MM.1S (cell line): ENCODE results near the gene PSMG3.

ENCODE experiments used
- DNase-seq: peaks from one replicate; pipeline ENCODE4 v3.0.0-alpha.2; 2015
- H2AFZ ChIP-seq: fragments of 300-600 bp; sonication (generic); 2 replicates; pipeline ENCODE4 v1.6.0; 2016; ENCODE audit warnings: antibody characterized with exemption, low read length
- H3F3A ChIP-seq: fragments of 300-600 bp; sonication (generic); 2 replicates; pipeline ENCODE4 v1.6.1; 2016; ENCODE audit warnings: mild to moderate bottlenecking, antibody characterized with exemption, low read length, moderate library complexity, mixed read lengths; ENCODE audit not compliant: insufficient read depth
- H3K27ac ChIP-seq: fragments of 300-600 bp; sonication (generic); 2 replicates; pipeline ENCODE4 v1.5.1; 2016; ENCODE audit warnings: mild to moderate bottlenecking, low read length
- H3K27me3 ChIP-seq: fragments of 300-600 bp; sonication (generic); replicated peaks from 2 replicates; pipeline ENCODE4 v1.6.0; 2016; ENCODE audit warnings: low read length; ENCODE audit not compliant: insufficient read depth
- H3K36me3 ChIP-seq: fragments of 300-600 bp; sonication (generic); replicated peaks from 2 replicates; pipeline ENCODE4 v1.6.1; 2016; ENCODE audit warnings: mild to moderate bottlenecking, low read length, mixed read lengths; ENCODE audit not compliant: insufficient read depth
- H3K4me1 ChIP-seq: fragments of 300-600 bp; sonication (generic); 2 replicates; pipeline ENCODE4 v1.6.1; 2016; ENCODE audit warnings: low read length, mixed read lengths
- H3K4me2 ChIP-seq: fragments of 300-600 bp; sonication (generic); 2 replicates; pipeline ENCODE4 v1.6.0; 2016; ENCODE audit warnings: low read depth, low read length
- H3K4me3 ChIP-seq: fragments of 300-600 bp; sonication (generic); 2 replicates; pipeline ENCODE4 v1.5.1; 2016; ENCODE audit warnings: low read length, mixed read lengths
- H3K79me2 ChIP-seq: fragments of 300-600 bp; sonication (generic); 2 replicates; pipeline ENCODE4 v1.6.1; 2016; ENCODE audit warnings: mixed run types, low read length, mixed read lengths
- H3K9ac ChIP-seq: fragments of 300-600 bp; sonication (generic); 2 replicates; pipeline ENCODE4 v1.6.1; 2016; ENCODE audit warnings: low read length, mixed read lengths
- H3K9me2 ChIP-seq: fragments of 300-600 bp; sonication (generic); replicated peaks from 2 replicates; pipeline ENCODE4 v1.6.1; 2016; ENCODE audit warnings: mild to moderate bottlenecking, low read length, mixed read lengths; ENCODE audit not compliant: insufficient read depth
- H3K9me3 ChIP-seq: fragments of 300-600 bp; sonication (generic); replicated peaks from 2 replicates; pipeline ENCODE4 v1.6.1; 2016; ENCODE audit warnings: mild to moderate bottlenecking, low read length, mixed read lengths; ENCODE audit not compliant: insufficient read depth
- H4K20me1 ChIP-seq: fragments of 300-600 bp; sonication (generic); 2 replicates; pipeline ENCODE4 v1.6.1; 2016; ENCODE audit warnings: mild to moderate bottlenecking, low read length, moderate library complexity, mixed read lengths; ENCODE audit not compliant: insufficient read depth
- EZH2 ChIP-seq: fragments of 300-600 bp; sonication (generic); optimal IDR thresholded peaks from 2 replicates; pipeline ENCODE3; 2017; ENCODE audit warnings: low read depth, mild to moderate bottlenecking, antibody characterized with exemption, low read length, mixed read lengths
- EZH2phosphoT487 ChIP-seq: fragments of 300-600 bp; sonication (generic); IDR thresholded peaks from 2 replicates; pipeline ENCODE4 v1.6.1; 2018; ENCODE audit warnings: antibody characterized with exemption, low read length
- TF ChIP-seq, protein P1 (sequence below): fragments of 300-600 bp; sonication (generic); IDR thresholded peaks from 2 replicates; pipeline ENCODE4 v1.5.1; 2016; ENCODE audit warnings: antibody characterized with exemption, low read length, mixed read lengths

PSMG3 gene

DNA sequence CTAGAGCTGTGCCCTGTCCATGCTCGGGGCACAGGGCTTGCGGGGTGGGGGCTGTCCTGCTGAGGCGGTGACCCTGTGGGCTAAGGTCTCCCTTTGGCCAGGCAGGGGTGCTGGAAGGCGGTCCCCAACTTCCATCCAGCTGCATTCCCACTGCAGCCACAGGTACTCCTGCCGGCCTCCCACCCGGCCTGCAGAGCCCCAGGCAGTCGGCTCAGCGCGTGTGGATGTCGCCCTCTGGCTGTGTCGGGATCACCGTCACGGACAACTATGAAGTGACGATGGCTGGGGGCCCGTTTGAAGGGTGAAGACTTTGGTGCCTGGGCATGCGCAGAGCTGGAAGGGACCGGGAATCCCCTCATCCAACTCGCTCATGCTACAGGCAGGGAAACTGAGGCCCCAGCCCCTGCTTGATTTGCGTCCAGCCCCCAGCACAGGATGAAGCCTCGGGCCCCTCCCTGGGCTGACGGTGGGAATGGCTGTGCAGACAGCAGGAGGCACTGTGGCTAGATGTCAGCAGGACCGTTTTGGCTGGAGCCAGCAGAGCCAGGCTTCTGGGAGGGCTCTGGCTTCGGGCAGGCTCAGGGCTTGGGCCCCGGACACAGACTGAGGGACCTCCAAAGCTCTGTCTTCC is 11.5 kb downstream of the PSMG3 start:
- Histone ChIP-seq H3K4me1 (peaks cover 11% of the 10 kb centered on the region), H3K9me3 (no peaks in the 10 kb centered on the region), H3K36me3 (no peaks in the 10 kb centered on the region), H3F3A (no peaks in the 10 kb centered on the region), H3K4me2 (no peak overlapping the region), H3K79me2 (no peaks in the 10 kb centered on the region), H3K4me3 (no peak overlapping the region), H3K9me2 (no peaks in the 10 kb centered on the region), H4K20me1 (no peaks in the 10 kb centered on the region), H3K27ac (no peak overlapping the region), H3K9ac (no peak overlapping the region), H2AFZ (no peak overlapping the region), H3K27me3 (peaks cover 62% of the 10 kb centered on the region)
- TF ChIP-seq, protein P1, sequence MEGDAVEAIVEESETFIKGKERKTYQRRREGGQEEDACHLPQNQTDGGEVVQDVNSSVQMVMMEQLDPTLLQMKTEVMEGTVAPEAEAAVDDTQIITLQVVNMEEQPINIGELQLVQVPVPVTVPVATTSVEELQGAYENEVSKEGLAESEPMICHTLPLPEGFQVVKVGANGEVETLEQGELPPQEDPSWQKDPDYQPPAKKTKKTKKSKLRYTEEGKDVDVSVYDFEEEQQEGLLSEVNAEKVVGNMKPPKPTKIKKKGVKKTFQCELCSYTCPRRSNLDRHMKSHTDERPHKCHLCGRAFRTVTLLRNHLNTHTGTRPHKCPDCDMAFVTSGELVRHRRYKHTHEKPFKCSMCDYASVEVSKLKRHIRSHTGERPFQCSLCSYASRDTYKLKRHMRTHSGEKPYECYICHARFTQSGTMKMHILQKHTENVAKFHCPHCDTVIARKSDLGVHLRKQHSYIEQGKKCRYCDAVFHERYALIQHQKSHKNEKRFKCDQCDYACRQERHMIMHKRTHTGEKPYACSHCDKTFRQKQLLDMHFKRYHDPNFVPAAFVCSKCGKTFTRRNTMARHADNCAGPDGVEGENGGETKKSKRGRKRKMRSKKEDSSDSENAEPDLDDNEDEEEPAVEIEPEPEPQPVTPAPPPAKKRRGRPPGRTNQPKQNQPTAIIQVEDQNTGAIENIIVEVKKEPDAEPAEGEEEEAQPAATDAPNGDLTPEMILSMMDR, result no peak
- no peak for TF ChIP-seq EZH2
- no peak for TF ChIP-seq EZH2phosphoT487
- no peak for DNase-seq

DNA sequence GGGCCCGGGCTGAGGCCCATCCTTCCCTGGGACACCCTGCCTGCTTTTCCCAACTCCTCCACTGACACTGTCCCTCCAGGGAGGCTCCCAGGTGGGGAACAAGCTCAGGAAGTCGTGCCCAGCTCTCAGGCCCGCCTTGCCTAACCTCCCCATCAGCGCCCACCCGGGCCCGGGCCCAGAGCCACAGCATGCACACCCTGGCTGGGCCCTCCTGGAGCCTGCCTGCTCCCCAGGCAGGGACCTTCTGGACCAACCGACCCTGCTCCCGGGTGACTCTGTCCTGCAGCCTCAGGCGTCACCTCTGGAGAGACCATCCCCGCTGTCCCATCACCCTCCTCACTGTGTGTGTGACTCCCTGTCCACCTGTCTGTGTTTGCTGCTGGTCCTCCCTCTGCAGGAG is 12.1 kb downstream of the PSMG3 start:
- no peak overlapping the region for H2AFZ ChIP-seq
- no peaks in the 10 kb centered on the region for H3F3A ChIP-seq
- H3K9ac ChIP-seq, result no peak overlapping the region
- H3K9me2 ChIP-seq, result no peaks in the 10 kb centered on the region
- no peaks in the 10 kb centered on the region for H4K20me1 ChIP-seq
- no peaks in the 10 kb centered on the region for H3K9me3 ChIP-seq
- H3K36me3 ChIP-seq, result no peaks in the 10 kb centered on the region
- H3K4me1 ChIP-seq, result peaks cover 11% of the 10 kb centered on the region
- TF ChIP-seq EZH2phosphoT487 (no peak), EZH2 (no peak)
- TF ChIP-seq, protein P1, result no peak
- no peaks in the 10 kb centered on the region for H3K79me2 ChIP-seq
- H3K27ac ChIP-seq, result no peak overlapping the region
- no peak overlapping the region for H3K4me2 ChIP-seq
- no peak overlapping the region for H3K4me3 ChIP-seq
- no peak for DNase-seq
- H3K27me3 ChIP-seq, result peaks cover 61% of the 10 kb centered on the region

DNA sequence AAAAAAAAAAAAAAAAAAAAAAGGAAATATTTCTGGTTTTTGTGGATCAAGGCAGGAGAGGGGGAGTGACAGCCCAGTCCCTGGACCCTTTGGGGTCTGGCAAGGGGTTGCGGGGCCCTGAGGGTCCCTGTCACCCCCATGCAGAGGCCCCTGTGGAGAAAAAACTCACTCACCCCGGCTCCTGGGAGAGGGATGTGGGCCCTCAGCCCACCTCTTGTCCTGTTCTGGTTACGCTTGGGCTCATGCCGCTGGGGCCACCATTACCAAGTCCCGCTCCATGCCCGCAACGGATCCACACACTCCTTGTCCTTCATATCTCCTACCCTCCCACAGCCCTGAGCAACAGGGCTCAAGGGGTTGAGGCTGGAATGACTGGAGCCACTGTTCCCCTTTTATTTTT is 12.8 kb downstream of the PSMG3 start:
- Histone ChIP-seq H3K27ac (no peak overlapping the region), H4K20me1 (no peaks in the 10 kb centered on the region), H3F3A (no peaks in the 10 kb centered on the region), H3K4me2 (no peak overlapping the region), H3K9ac (no peak overlapping the region), H3K4me3 (no peak overlapping the region), H3K9me2 (no peaks in the 10 kb centered on the region), H3K4me1 (peaks cover 11% of the 10 kb centered on the region), H2AFZ (no peak overlapping the region), H3K27me3 (peaks cover 61% of the 10 kb centered on the region), H3K9me3 (no peaks in the 10 kb centered on the region), H3K79me2 (no peaks in the 10 kb centered on the region), H3K36me3 (no peaks in the 10 kb centered on the region)
- DNase-seq, result no peak
- TF ChIP-seq EZH2phosphoT487 (no peak), EZH2 (no peak)
- TF ChIP-seq, protein P1, result no peak
